ENCODE results near the gene VPS37B.
"Not testable (repeated sequence)": the region's sequence is repeated elsewhere in the genome, so short reads cannot be mapped to it uniquely, and the experiment has no call there.

Gene VPS37B

DNA sequence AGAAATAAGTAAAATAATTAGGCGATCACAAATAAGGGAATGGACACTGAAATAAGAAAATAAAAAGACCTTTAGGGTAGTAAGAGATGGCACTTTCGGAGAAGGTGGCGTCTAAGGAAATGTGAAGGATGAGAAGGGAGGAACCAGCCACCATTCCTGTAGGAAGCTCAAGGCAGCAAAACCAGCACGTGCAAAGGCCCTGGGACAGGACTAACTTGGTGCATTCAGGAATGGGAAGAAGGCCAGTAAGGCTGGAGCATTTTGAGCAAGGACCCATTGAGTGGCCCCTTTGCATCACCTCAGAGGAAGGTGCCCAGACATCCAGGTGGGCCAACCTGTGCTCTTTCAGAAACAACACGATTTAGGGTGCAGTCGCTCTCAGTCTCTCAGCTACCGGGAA lies 738 bp upstream of the VPS37B start:
- no peak for DNase-seq (ENCODE audit: extremely low spot score)
- ChIA-PET POLR2A (no interaction called here), CTCF (interaction anchor here (1.1 to 5.9 kb wide), 3 partner anchors 16 to 143 kb away, joined by 3 to 23 read pairs (median 13); no protein-coding TSS in a partner anchor)
- TF ChIP-seq, protein P1, sequence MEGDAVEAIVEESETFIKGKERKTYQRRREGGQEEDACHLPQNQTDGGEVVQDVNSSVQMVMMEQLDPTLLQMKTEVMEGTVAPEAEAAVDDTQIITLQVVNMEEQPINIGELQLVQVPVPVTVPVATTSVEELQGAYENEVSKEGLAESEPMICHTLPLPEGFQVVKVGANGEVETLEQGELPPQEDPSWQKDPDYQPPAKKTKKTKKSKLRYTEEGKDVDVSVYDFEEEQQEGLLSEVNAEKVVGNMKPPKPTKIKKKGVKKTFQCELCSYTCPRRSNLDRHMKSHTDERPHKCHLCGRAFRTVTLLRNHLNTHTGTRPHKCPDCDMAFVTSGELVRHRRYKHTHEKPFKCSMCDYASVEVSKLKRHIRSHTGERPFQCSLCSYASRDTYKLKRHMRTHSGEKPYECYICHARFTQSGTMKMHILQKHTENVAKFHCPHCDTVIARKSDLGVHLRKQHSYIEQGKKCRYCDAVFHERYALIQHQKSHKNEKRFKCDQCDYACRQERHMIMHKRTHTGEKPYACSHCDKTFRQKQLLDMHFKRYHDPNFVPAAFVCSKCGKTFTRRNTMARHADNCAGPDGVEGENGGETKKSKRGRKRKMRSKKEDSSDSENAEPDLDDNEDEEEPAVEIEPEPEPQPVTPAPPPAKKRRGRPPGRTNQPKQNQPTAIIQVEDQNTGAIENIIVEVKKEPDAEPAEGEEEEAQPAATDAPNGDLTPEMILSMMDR (IDR thresholded peaks at IDR 0.05; ENCODE audit: control extremely low read depth, extremely low read depth, low read depth, missing control alignments): no peak

DNA sequence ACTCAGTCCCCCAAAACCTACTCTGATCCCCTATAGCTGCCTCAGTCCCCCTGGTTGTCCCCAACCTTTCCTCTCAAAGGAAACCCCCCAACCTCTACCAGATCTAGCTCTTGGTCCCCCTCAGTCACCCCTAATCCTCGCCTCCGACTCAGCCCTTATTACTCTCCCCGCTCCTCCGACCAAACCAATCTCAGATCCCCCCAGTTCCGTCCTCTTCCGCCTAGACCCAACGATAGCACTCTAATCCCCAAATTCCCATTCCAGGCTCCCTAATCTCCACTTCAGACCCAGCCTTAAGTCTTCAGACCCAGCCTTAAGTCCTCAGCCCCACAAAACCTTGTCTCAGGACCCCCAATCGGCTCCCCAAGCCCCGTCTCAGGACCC lies 612 bp downstream of the VPS37B start:
- CTCF ChIA-PET: interaction anchor here (1.5 kb wide), 1 partner anchor 73 kb away, joined by 3 read pairs; no protein-coding TSS in a partner anchor
- no peak for DNase-seq (ENCODE audit: extremely low spot score)
- POLR2A ChIA-PET: no interaction called here

DNA sequence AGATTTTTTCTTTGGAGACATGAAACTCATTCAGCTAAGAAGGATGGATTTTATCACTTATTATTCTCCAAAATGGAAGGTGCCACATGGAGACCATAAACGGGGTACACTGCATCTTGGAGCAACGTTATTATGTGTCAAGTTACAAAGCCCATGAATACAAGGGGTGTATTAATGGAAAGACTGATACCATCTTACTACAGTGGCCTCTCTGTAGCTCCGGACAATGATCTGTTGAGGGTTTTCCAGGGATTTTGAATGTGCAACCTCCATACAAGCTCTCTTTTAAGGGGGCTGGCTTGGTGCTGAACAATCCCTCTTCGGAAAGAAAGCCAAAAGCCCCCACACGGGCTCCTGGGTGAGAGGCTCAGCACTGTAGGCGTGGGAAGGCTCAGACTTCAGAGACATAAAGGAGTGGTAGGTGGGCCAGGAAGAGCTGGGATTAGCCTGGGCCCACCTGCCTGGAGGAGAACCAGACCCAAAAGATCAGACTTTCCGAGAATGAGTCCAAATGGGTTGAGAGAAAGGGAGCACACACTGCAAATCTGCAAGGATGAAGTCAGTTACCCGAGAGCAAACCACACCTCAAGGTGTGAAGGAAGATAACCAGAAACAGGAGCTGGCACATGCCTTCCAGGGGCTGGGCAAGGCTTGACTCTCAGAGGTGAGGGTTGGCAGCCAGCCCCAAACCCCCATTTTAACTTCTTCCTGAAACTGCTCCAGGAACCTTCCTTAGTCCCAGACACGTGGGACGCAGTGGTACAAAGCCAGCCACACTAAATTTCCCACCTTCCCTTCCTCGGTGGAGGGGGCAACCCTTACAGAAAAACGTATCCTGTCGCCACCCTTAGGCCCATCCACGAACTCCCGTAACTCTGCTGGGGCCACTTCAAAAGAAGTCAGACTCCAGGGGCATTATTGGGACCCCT lies 1.5 kb downstream of the VPS37B start:
- ChIA-PET CTCF (interaction anchor here (1.1 to 1.5 kb wide), 7 partner anchors 14 to 100 kb away, joined by 3 to 5 read pairs (median 3); no protein-coding TSS in a partner anchor), POLR2A (interaction anchor here (0.7 kb wide), 1 partner anchor 315 kb away, joined by 12 read pairs; no protein-coding TSS in a partner anchor)
- TF ChIP-seq, protein P1 (IDR thresholded peaks at IDR 0.05; ENCODE audit: control extremely low read depth, extremely low read depth, low read depth, missing control alignments): no peak
- DNase-seq (ENCODE audit: extremely low spot score): no peak

More for the DNA sequence above, 612 bp downstream of the VPS37B start:
- TF ChIP-seq, protein P1 (IDR thresholded peaks at IDR 0.05; ENCODE audit: control extremely low read depth, extremely low read depth, low read depth, missing control alignments): no peak

DNA sequence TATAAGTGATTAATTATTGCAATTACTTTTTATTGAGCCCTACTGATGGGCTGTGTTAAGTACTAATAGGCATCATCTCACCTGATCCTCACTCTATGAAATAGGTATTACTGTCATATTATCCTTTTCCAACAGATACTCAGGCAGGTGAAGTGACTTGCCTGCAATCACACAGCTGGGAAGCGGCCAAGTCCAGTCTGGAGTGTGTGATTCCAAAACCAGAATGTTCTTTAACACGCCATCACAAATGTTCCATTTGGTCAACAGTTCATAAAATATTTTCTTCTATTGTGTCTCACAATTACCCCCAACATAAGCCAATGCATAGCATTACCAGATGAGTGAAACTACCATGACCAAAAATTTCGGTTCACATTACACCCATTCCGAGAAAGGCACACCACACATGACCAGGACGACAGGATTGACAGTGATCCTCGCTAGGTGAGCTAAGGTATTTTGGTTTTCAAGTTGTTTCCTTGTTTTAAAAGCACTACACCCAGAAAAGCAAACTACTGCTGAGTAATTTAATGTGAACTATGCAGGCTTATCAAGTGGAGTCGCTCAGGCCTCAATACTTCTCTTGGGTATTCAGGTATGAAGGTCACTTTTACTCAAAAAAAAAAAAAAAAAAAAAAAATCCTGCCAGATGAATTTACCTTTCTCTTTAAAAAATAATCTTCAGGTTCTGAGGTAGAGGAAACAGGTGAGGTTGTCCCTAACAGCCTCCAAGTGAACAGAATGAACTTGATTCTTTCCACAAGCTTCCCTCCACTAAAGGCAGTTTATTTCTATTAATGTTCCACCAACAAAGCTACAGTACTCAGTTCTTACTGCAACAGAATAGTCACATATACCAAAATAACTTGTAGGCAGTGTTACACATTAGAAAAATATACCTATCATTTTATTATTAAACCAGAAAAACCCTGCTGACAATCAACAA lies 2.4 kb downstream of the VPS37B start:
- TF ChIP-seq, protein P1 (IDR thresholded peaks at IDR 0.05; ENCODE audit: control extremely low read depth, extremely low read depth, low read depth, missing control alignments): no peak
- CTCF ChIA-PET: interaction anchor here (1.1 to 1.5 kb wide), 5 partner anchors 13 to 38 kb away, joined by 3 to 5 read pairs (median 4); no protein-coding TSS in a partner anchor
- no peak for DNase-seq (ENCODE audit: extremely low spot score)
- POLR2A ChIA-PET: interaction anchor here (0.7 kb wide), 1 partner anchor 314 kb away, joined by 12 read pairs; no protein-coding TSS in a partner anchor

DNA sequence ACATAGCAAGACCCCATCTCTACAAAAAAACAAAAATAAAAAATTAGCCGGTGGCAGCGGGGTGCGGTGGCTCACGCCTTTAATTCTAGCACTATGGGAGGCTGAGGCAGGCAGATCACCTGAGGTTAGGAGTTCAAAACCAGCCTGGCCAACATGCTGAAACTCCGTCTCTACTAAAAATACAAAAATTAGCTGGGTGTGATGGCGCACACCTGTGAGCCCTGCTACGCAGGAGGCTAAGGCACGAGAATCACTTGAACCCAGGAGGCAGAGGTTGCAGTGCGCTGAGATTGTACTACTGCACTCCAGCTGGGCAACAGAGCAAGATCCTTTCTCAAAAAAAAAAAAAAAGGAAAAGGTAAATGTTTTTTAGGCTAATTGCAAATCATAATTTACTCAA lies 3.2 kb downstream of the VPS37B start:
- CTCF ChIA-PET; DNase-seq (ENCODE audit: extremely low spot score); POLR2A ChIA-PET: not testable (repeated sequence)

DNA sequence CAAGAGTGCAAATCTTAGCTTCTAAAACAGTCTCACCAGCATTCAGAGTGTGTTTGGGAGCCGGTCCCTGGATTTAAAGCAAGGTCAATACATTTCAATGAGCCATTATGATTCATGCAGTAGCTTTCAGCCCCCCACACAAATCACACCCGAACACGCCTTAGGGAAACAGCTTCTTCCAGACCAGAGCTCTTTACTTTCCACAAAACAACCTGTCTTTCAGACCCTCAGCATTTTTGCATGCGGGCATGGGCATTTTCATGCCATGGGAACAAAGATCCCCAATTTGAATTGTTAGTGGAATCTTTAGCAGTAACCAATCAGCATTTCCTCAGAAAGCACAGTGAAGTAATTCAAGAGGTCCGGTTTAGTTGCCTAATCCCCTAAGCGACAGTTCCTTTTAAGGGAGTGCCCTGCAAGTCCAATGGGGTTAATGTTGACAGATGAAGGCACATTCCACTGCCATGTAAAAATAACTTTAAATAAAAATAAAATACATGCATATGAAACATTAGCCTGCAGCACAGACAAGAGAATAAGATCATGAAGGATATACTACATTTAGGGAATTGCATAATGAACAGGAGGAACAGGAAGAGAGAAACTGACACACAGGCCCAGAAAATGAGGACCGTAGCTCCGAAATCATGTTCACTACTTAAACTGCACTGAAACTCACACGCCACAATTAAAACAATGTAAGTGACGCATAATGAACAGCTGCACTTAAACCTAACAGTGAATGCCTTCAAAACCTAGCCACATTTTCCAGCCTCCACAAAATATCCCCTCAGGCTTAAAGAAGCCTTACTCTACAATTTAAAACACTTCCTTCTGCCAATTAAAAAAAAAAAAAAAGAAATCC lies 4.0 kb downstream of the VPS37B start:
- TF ChIP-seq, protein P1 (IDR thresholded peaks at IDR 0.05; ENCODE audit: control extremely low read depth, extremely low read depth, low read depth, missing control alignments): no peak
- ChIA-PET CTCF (interaction anchor here (1.0 to 2.7 kb wide), 3 partner anchors 8 to 15 kb away, joined by 3 to 12 read pairs (median 4); no protein-coding TSS in a partner anchor), POLR2A (no interaction called here)
- DNase-seq (ENCODE audit: extremely low spot score): no peak

Data from GM10248 (cell line).